GM12878 (cell line): ENCODE measurements around the gene PRAMEF8. TPM values are rescaled to one million over a fixed set of nuclear protein-coding genes. Genes with fewer than 3 reads are reported as not detected.
"Not testable (repeated sequence)": the region's sequence is repeated elsewhere in the genome, so short reads cannot be mapped to it uniquely, and the experiment has no call there.

ENCODE experiments used
- ATAC-seq: fragments of 200-7000 bp; cut with Tn5 transposase; 3 replicates; pipeline ENCODE4 v1.9.1; 2020; ENCODE audit warnings: mild to moderate bottlenecking, moderate library complexity
- BruUV-seq: library from RNA; stranded (reverse); fragments of 400-500 nt; replicated peaks from 2 replicates; lab custom pipeline; 2021; lab: Mats Ljungman, UMichigan
- CTCF ChIA-PET: fragments of 300-600 bp; sonication (Branson Sonifier 250); formaldehyde crosslinking; extraction: SDS; loops from one replicate; lab custom pipeline; 2021; ENCODE audit warnings: inconsistent platforms; lab: Yijun Ruan, JAX
- POLR2A ChIA-PET: fragments of 350-600 bp; formaldehyde crosslinking; extraction: SDS; loops from one replicate; lab custom pipeline; 2021; ENCODE audit warnings: inconsistent platforms; lab: Charles Lee
- RAD21 ChIA-PET: fragments of 300-600 bp; sonication (Branson Sonifier 250); formaldehyde crosslinking; loops from one replicate; lab custom pipeline; 2023; ENCODE audit warnings: antibody characterized with exemption; ENCODE audit not compliant: unreplicated experiment; lab: Charles Lee
- SMC1A ChIA-PET: fragments of 300-600 bp; sonication (Branson Sonifier 250); formaldehyde crosslinking; loops from one replicate; lab custom pipeline; 2023; ENCODE audit not compliant: unreplicated experiment, uncharacterized antibody; lab: Charles Lee
- DNase-seq: peaks from one replicate; pipeline ENCODE4 v3.0.0-alpha.2; 2011; ENCODE audit warnings: low read depth, low spot score
- FAIRE-seq: peaks from 3 replicates; lab custom pipeline; 2011; peaks lifted over from hg19 to GRCh38; lab: Jason Lieb, UNC
- H2AFZ ChIP-seq: 2 replicates; pipeline ENCODE4 v1.6.0; 2011; ENCODE audit warnings: low read depth, low read length, control low read depth; ENCODE audit not compliant: control insufficient read depth
- H3K27ac ChIP-seq: 2 replicates; pipeline ENCODE4 v1.5.1; 2011; ENCODE audit warnings: control low read depth; ENCODE audit not compliant: control insufficient read depth, insufficient read depth
- H3K27me3 ChIP-seq, 2 experiments: replicated peaks in 1 of 2; 2 replicates each; pipeline versions ENCODE4 v1.6.0 to v1.6.1; 2011; ENCODE audit warnings: low read length in 1 of 2; ENCODE audit not compliant: control insufficient read depth in 2 of 2, insufficient read depth in 2 of 2
- H3K36me3 ChIP-seq, 2 experiments: 2 replicates each; pipeline ENCODE4 v1.5.1; 2011; ENCODE audit warnings: low read length in 1 of 2; ENCODE audit not compliant: control insufficient read depth in 2 of 2, insufficient read depth in 2 of 2
- H3K4me1 ChIP-seq: 2 replicates; pipeline ENCODE4 v1.6.1; 2011; ENCODE audit warnings: mild to moderate bottlenecking, low read length, moderate library complexity, mixed read lengths; ENCODE audit not compliant: control insufficient read depth, insufficient read depth
- H3K4me2 ChIP-seq: 2 replicates; pipeline ENCODE4 v1.6.0; 2011; ENCODE audit warnings: control low read depth; ENCODE audit not compliant: control insufficient read depth, insufficient read depth
- H3K4me3 ChIP-seq: fragments of 200-600 bp; sonication (generic); 2 replicates; pipeline ENCODE4 v1.5.1; 2016
- H3K79me2 ChIP-seq: 2 replicates; pipeline ENCODE4 v1.6.0; 2011; ENCODE audit warnings: low read length; ENCODE audit not compliant: control insufficient read depth, insufficient read depth
- H3K9ac ChIP-seq: 2 replicates; pipeline ENCODE4 v1.8.0; 2011; ENCODE audit warnings: low read length, control low read depth, mixed read lengths; ENCODE audit not compliant: control insufficient read depth, insufficient read depth
- H3K9me3 ChIP-seq: replicated peaks from 3 replicates; pipeline ENCODE4 v1.5.1; 2011; ENCODE audit warnings: mild to moderate bottlenecking, low read length; ENCODE audit not compliant: control insufficient read depth, insufficient read depth
- H4K20me1 ChIP-seq: 2 replicates; pipeline ENCODE4 v1.6.0; 2011; ENCODE audit not compliant: control insufficient read depth, insufficient read depth
- WGBS: methylation state at CpG from one replicate; pipeline ENCODE4 v1.1.6; 2016; ENCODE audit warnings: low lambda C conversion rate; ENCODE audit not compliant: insufficient replicate concordance, insufficient coverage; ENCODE audit errors: missing lambda C conversion rate; 5-methylcytosine and 5-hydroxymethylcytosine counted together
- in situ Hi-C: fragments of 300-500 bp; cut with MboI; formaldehyde crosslinking; loops from 9 replicates; pipeline ENCODE4 v1.14.3; 2018; ENCODE audit warnings: mixed read lengths
- intact Hi-C: fragments of 100-400 bp; cut with micrococcal nuclease; formaldehyde crosslinking; loops from one replicate; pipeline ENCODE4 v1.14.2; 2022; ENCODE audit not compliant: unreplicated experiment
- polyA plus RNA-seq, 11 experiments: library from polyadenylated mRNA; depleted of rRNA in 4 of 11; unstranded in 6 of 11; stranded (reverse) in 5 of 11; fragments of >200 nt; fragmentation: Nextera tagmentation in 4 of 11; fragmentation: Illumina TruSeq in 1 of 11; extraction: Ambion mirVana in 4 of 11; extraction: Trizol in 1 of 11; gene quantifications; 1 replicate in 1 of 11; 2 replicates in 10 of 11; pipeline versions ENCODE4 v1.2.1 to v1.2.3, GENCODE V29; 2011 to 2016; ENCODE audit warnings: inconsistent platforms in 2 of 11, missing spikeins in 2 of 11, low read depth in 1 of 11
- small RNA-seq: library from RNA; depleted of rRNA; stranded (forward); fragments of <200 nt; gene quantifications from one replicate; pipeline ENCODE3, GENCODE V24; 2014
- total RNA-seq, 4 experiments: library from RNA; depleted of rRNA in 3 of 4; stranded (reverse); fragments of >200 nt in 3 of 4; fragmentation: Illumina TruSeq in 1 of 4; extraction: Trizol in 1 of 4; gene quantifications; 2 replicates each; pipeline versions ENCODE4 v1.2.1 to v1.2.3, GENCODE V29; 2013 to 2021

Gene PRAMEF8
- total and polyA plus RNA-seq, 10 of the 15 experiments (the other 5 are each of a cell fraction or from before 2014, with no cell fraction given): not detected

DNA sequence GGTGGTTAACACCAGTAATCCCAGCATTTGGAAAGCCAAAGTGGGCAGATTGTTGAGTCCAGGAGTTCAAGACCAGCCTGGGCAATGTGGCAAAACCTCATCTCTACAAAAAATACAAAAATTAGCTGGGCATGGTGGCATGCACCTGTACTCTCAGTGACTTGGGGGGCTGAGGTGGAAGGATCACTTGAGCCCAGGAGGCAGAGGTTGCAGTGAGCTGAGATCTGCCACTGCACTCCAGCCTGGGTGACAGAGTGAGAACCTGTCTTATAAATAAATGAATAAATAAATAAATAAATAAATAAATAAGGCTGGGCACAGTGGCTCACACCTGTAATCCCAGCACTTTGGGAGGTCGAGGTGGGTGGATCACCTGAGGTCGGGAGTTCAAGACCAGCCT, 52.9 kb downstream of the PRAMEF8 start:
- not testable (repeated sequence) for H3K9ac ChIP-seq

More for the DNA sequence above, 52.9 kb downstream of the PRAMEF8 start:
- 0% methylated on average over 2 of the region's 2 CpGs for WGBS
- H3K36me3 ChIP-seq, ATAC-seq, H3K4me1 ChIP-seq, POLR2A ChIA-PET, DNase-seq, H3K27ac ChIP-seq, H3K9me3 ChIP-seq, intact Hi-C loops, H3K4me2 ChIP-seq, RAD21 ChIA-PET, CTCF ChIA-PET, H3K79me2 ChIP-seq, H2AFZ ChIP-seq, H4K20me1 ChIP-seq, BruUV-seq, H3K4me3 ChIP-seq, H3K27me3 ChIP-seq, FAIRE-seq: not testable (repeated sequence)
- in situ Hi-C loops: loop anchor here (25.0 kb wide), 2 partner anchors 420 to 695 kb away; no protein-coding TSS in a partner anchor
- SMC1A ChIA-PET: interaction anchor here (0.6 kb wide), 1 partner anchor 1255 kb away, joined by 3 read pairs; no protein-coding TSS in a partner anchor

Small RNAs within 50 kb of the gene (small RNA-seq; reads per million reads assigned to genes)
- gene RNU6-771P: not detected

Other genes with a start within 250 kb of the PRAMEF8 start
Only the 7 nearest of the 17 such genes appear.
- not detected in 2 replicates for gene PRAMEF13, start 83.7 kb downstream of the PRAMEF8 start, total RNA-seq (2014; rRNA removed)
- gene PRAMEF13, start 83.7 kb downstream of the PRAMEF8 start, total RNA-seq (2014; rRNA removed; fragmentation: Illumina TruSeq; extraction: Trizol): not detected in 2 replicates
- not detected in 2 replicates for gene PRAMEF13, start 83.7 kb downstream of the PRAMEF8 start, total RNA-seq (2021)
- gene PRAMEF13, start 83.7 kb downstream of the PRAMEF8 start, polyA plus RNA-seq (2011; rRNA removed): not detected in 2 replicates
- gene PRAMEF13, start 83.7 kb downstream of the PRAMEF8 start, polyA plus RNA-seq (2014; fragmentation: Illumina TruSeq; extraction: Trizol): not detected in 2 replicates
- not detected for gene PRAMEF13, start 83.7 kb downstream of the PRAMEF8 start, polyA plus RNA-seq (2014; fragmentation: Nextera tagmentation; extraction: Ambion mirVana)
- gene PRAMEF13, start 83.7 kb downstream of the PRAMEF8 start, polyA plus RNA-seq (2014; rRNA removed): not detected in 2 replicates
- gene PRAMEF13, start 83.7 kb downstream of the PRAMEF8 start, polyA plus RNA-seq (2016; fragmentation: Nextera tagmentation; extraction: Ambion mirVana): not detected
- gene PRAMEF18, start 59.0 kb downstream of the PRAMEF8 start, total RNA-seq (2014; rRNA removed): not detected in 2 replicates
- not detected in 2 replicates for gene PRAMEF18, start 59.0 kb downstream of the PRAMEF8 start, total RNA-seq (2014; rRNA removed; fragmentation: Illumina TruSeq; extraction: Trizol)
- gene PRAMEF18, start 59.0 kb downstream of the PRAMEF8 start, total RNA-seq (2021): not detected in 2 replicates
- gene PRAMEF18, start 59.0 kb downstream of the PRAMEF8 start, polyA plus RNA-seq (2011; rRNA removed): not detected in 2 replicates
- gene PRAMEF18, start 59.0 kb downstream of the PRAMEF8 start, polyA plus RNA-seq (2014; fragmentation: Illumina TruSeq; extraction: Trizol): not detected in 2 replicates
- gene PRAMEF18, start 59.0 kb downstream of the PRAMEF8 start, polyA plus RNA-seq (2014; fragmentation: Nextera tagmentation; extraction: Ambion mirVana): not detected
- not detected in 2 replicates for gene PRAMEF18, start 59.0 kb downstream of the PRAMEF8 start, polyA plus RNA-seq (2014; rRNA removed)
- not detected for gene PRAMEF18, start 59.0 kb downstream of the PRAMEF8 start, polyA plus RNA-seq (2016; fragmentation: Nextera tagmentation; extraction: Ambion mirVana)
- gene PRAMEF5, start 30.9 kb downstream of the PRAMEF8 start, total RNA-seq (2014; rRNA removed): not detected in 2 replicates
- gene PRAMEF5, start 30.9 kb downstream of the PRAMEF8 start, total RNA-seq (2014; rRNA removed; fragmentation: Illumina TruSeq; extraction: Trizol): not detected in 2 replicates
- gene PRAMEF5, start 30.9 kb downstream of the PRAMEF8 start, total RNA-seq (2021): not detected in 2 replicates
- not detected in 2 replicates for gene PRAMEF5, start 30.9 kb downstream of the PRAMEF8 start, polyA plus RNA-seq (2011; rRNA removed)
- gene PRAMEF5, start 30.9 kb downstream of the PRAMEF8 start, polyA plus RNA-seq (2014; fragmentation: Illumina TruSeq; extraction: Trizol): not detected in 2 replicates
- not detected for gene PRAMEF5, start 30.9 kb downstream of the PRAMEF8 start, polyA plus RNA-seq (2014; fragmentation: Nextera tagmentation; extraction: Ambion mirVana)
- gene PRAMEF5, start 30.9 kb downstream of the PRAMEF8 start, polyA plus RNA-seq (2014; rRNA removed): not detected in 2 replicates
- gene PRAMEF5, start 30.9 kb downstream of the PRAMEF8 start, polyA plus RNA-seq (2016; fragmentation: Nextera tagmentation; extraction: Ambion mirVana): not detected
- gene PRAMEF33, start 18.4 kb upstream of the PRAMEF8 start, total RNA-seq (2014; rRNA removed): not detected in 2 replicates
- not detected in 2 replicates for gene PRAMEF33, start 18.4 kb upstream of the PRAMEF8 start, total RNA-seq (2014; rRNA removed; fragmentation: Illumina TruSeq; extraction: Trizol)
- gene PRAMEF33, start 18.4 kb upstream of the PRAMEF8 start, total RNA-seq (2021): not detected in 2 replicates
- gene PRAMEF33, start 18.4 kb upstream of the PRAMEF8 start, polyA plus RNA-seq (2011; rRNA removed): not detected in 2 replicates
- not detected in 2 replicates for gene PRAMEF33, start 18.4 kb upstream of the PRAMEF8 start, polyA plus RNA-seq (2014; fragmentation: Illumina TruSeq; extraction: Trizol)
- not detected for gene PRAMEF33, start 18.4 kb upstream of the PRAMEF8 start, polyA plus RNA-seq (2014; fragmentation: Nextera tagmentation; extraction: Ambion mirVana)
- gene PRAMEF33, start 18.4 kb upstream of the PRAMEF8 start, polyA plus RNA-seq (2014; rRNA removed): not detected in 2 replicates
- not detected for gene PRAMEF33, start 18.4 kb upstream of the PRAMEF8 start, polyA plus RNA-seq (2016; fragmentation: Nextera tagmentation; extraction: Ambion mirVana)
- gene PRAMEF15, start 30.4 kb upstream of the PRAMEF8 start, total RNA-seq (2014; rRNA removed): not detected in 2 replicates
- gene PRAMEF15, start 30.4 kb upstream of the PRAMEF8 start, total RNA-seq (2014; rRNA removed; fragmentation: Illumina TruSeq; extraction: Trizol): not detected in 2 replicates
- gene PRAMEF15, start 30.4 kb upstream of the PRAMEF8 start, total RNA-seq (2021): not detected in 2 replicates
- gene PRAMEF15, start 30.4 kb upstream of the PRAMEF8 start, polyA plus RNA-seq (2011; rRNA removed): not detected in 2 replicates
- gene PRAMEF15, start 30.4 kb upstream of the PRAMEF8 start, polyA plus RNA-seq (2014; fragmentation: Illumina TruSeq; extraction: Trizol): not detected in 2 replicates
- not detected for gene PRAMEF15, start 30.4 kb upstream of the PRAMEF8 start, polyA plus RNA-seq (2014; fragmentation: Nextera tagmentation; extraction: Ambion mirVana)
- not detected in 2 replicates for gene PRAMEF15, start 30.4 kb upstream of the PRAMEF8 start, polyA plus RNA-seq (2014; rRNA removed)
- gene PRAMEF15, start 30.4 kb upstream of the PRAMEF8 start, polyA plus RNA-seq (2016; fragmentation: Nextera tagmentation; extraction: Ambion mirVana): not detected
- not detected in 2 replicates for gene PRAMEF14, start 62.0 kb upstream of the PRAMEF8 start, total RNA-seq (2014; rRNA removed)
- not detected in 2 replicates for gene PRAMEF14, start 62.0 kb upstream of the PRAMEF8 start, total RNA-seq (2014; rRNA removed; fragmentation: Illumina TruSeq; extraction: Trizol)
- not detected in 2 replicates for gene PRAMEF14, start 62.0 kb upstream of the PRAMEF8 start, total RNA-seq (2021)
- gene PRAMEF14, start 62.0 kb upstream of the PRAMEF8 start, polyA plus RNA-seq (2011; rRNA removed): not detected in 2 replicates
- gene PRAMEF14, start 62.0 kb upstream of the PRAMEF8 start, polyA plus RNA-seq (2014; fragmentation: Illumina TruSeq; extraction: Trizol): not detected in 2 replicates
- not detected for gene PRAMEF14, start 62.0 kb upstream of the PRAMEF8 start, polyA plus RNA-seq (2014; fragmentation: Nextera tagmentation; extraction: Ambion mirVana)
- gene PRAMEF14, start 62.0 kb upstream of the PRAMEF8 start, polyA plus RNA-seq (2014; rRNA removed): not detected in 2 replicates
- not detected for gene PRAMEF14, start 62.0 kb upstream of the PRAMEF8 start, polyA plus RNA-seq (2016; fragmentation: Nextera tagmentation; extraction: Ambion mirVana)
- not detected in 2 replicates for gene PRAMEF19, start 86.8 kb upstream of the PRAMEF8 start, total RNA-seq (2014; rRNA removed)
- gene PRAMEF19, start 86.8 kb upstream of the PRAMEF8 start, total RNA-seq (2014; rRNA removed; fragmentation: Illumina TruSeq; extraction: Trizol): not detected in 2 replicates
- not detected in 2 replicates for gene PRAMEF19, start 86.8 kb upstream of the PRAMEF8 start, total RNA-seq (2021)
- gene PRAMEF19, start 86.8 kb upstream of the PRAMEF8 start, polyA plus RNA-seq (2011; rRNA removed): not detected in 2 replicates
- gene PRAMEF19, start 86.8 kb upstream of the PRAMEF8 start, polyA plus RNA-seq (2014; fragmentation: Illumina TruSeq; extraction: Trizol): not detected in 2 replicates
- not detected for gene PRAMEF19, start 86.8 kb upstream of the PRAMEF8 start, polyA plus RNA-seq (2014; fragmentation: Nextera tagmentation; extraction: Ambion mirVana)
- not detected in 2 replicates for gene PRAMEF19, start 86.8 kb upstream of the PRAMEF8 start, polyA plus RNA-seq (2014; rRNA removed)
- not detected for gene PRAMEF19, start 86.8 kb upstream of the PRAMEF8 start, polyA plus RNA-seq (2016; fragmentation: Nextera tagmentation; extraction: Ambion mirVana)